Effector CD8-positive, alpha-beta T cell (primary cell): ENCODE measurements around the gene ICA1.
"Not testable (repeated sequence)": the region's sequence is repeated elsewhere in the genome, so short reads cannot be mapped to it uniquely, and the experiment has no call there.

Source experiments
- DNase-seq: peaks from one replicate; lab custom pipeline; 2025; lab: John Stamatoyannopoulos, UW

Gene ICA1

DNA sequence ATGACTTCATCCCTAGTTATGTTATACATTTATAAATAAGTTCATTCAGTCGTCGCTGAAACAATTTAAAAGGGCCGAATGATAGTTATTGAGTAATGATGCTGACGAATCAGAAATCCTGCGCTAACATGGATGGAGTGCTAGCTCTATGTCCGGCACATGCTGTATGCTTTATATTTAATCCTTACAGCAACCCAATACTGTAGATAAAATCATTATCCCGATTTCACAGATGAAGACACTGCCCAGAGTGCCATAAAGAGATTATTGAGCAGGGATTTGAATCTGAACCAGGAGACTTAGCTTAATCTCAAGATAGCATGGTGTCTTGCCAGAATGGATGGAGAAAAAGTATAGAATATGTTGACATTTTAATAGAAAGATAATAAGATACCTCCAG, 1.1 kb upstream of the ICA1 start:
- DNase-seq, result no peak

DNA sequence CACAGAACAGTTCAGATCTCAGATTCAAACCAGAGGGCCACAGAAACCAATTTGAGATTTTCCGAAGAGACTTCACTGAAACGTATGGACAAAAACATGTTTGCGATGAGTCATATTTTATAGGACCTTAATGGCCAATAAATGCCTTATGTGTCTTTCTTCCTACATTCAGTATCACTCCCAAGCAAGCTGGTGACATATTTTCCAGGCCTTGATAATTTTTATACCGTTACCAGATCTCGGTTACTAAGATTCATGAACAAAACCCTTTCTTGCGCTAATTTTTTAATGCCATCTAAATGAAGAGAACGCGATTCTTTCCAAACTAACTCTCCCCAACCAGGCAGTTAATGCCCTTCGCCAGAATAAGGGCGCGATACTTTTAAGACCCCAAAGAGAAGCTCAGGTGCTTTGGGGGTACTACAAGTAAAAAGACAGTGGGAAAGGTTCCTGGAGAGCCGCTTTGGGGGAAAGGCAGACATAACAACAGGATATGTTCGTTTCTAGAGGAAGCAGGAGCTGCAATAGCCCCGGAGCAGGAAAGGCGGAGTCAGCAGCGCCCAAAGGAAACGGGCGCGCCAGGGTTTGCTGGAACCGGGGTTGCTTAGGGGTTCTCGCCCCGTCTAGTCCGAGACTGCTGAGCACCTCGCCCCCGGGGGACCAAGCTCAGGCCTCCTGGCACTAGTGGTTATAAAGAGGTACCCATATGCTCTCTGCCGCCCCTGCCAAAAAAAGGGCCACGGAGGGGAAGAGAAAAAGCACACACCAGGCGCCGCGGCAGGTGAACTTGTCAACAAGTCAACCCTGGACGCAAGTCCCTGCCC, 884 bp downstream of the ICA1 start:
- no peak for DNase-seq

DNA sequence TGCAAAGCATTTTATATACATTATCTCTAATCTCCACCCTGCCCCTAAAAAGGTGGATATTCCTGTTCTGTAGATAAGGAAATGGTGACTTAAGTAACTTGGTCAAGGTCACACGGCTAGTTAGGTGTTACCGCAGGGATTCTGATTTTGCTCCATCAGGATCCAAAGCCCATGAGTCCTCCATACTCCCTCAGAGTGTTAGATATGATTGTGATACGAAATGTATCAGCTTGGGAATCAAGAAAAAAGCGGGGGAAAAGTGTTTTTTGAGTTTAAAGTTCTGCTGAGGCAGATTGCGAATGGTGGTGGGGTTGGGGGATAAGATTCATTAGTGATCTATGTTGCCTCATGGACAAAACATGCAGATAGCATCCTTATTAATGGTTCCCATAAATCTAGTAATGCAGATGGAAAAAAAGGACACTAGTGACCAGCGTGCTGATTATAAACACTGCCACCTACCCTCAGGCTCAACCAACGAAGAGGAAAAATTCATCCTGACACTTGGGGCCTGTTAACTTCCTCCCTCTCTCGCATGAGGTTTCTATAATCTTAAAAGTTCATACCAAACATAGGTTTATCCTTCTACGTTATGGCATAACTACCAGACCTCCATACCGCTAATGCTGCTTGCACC, 2.3 kb downstream of the ICA1 start:
- DNase-seq, result no peak

DNA sequence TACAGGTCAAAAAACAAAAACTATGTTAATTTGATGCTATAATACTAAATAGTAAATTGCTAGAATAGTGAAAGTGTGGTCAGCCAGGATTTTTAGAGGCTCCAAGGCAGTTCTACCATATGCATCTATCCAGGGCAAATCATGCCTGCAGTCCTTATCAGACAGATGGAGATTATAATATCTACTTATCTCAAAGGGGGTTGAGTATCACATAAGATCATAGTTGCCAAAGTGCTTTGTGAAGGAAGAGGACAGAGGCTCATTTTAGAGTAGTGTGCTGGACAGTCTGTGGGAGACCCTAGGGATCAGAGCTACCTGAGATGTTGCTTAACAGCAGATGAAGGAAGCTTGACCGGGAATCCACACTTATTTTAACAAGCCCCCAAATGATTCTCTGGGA, 3.2 kb downstream of the ICA1 start:
- DNase-seq, result no peak

DNA sequence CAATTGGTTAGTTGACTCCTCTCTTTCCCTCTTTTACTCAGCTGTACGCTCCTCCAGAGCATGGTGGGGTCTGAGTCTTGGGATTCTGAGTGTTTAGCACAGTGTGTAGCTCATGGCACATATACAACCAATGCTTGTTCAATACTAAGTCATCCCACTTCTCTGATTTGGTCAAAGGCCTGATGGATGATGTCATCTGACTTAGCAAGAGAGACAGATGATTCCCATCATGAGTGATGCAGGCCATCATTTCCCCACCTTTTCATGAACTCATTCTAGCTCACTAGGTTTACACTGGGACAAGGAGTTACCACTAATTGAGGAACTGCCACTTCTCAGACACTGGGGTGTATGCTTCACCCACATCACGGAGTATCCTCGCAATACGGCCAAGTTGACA, 3.8 kb downstream of the ICA1 start:
- no peak for DNase-seq

DNA sequence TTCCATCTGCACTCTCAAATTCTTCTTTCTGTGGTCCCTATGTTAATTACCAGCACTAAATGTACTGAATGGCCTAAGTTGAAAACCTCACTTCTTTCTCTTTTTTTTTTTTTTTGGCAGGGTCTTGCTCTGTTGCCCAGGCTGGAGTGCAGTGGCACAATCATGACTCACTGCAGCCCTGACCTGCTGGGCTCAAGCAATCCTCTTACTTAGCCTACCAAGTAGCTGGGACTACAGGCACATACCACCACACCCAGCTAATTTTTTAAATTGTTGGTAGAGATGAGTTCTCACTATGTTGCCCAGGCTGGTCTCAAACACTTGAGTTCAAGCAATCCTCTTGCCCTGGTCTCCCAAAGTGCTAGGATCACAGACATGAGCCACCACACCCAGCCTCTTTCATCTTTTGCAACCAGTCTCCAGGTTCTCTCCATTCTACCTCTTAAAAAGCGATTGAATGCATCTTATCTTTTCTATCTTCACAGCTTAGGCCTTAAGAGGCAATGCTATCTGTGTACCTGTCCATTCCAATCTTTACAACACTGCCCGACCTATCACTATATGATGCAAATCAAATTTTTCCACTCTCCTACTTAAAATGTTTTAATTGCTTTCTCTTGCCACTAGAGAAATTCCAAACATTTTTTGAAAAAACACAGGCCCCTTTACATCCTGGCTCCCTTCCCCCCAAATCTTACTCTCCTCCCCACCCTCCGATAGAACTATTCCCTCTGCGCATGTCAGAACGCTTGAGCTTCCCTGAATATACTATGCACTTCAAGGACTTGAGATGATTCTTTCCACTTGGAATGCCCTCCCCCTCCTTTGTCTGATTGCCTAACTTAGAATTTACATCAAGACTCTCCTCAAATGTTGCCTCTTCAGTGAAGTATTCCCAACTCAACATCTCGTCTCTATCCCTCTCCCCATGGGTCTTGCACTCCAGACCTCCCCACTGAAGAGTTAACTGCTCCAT, 6.0 kb downstream of the ICA1 start:
- DNase-seq, result no peak

DNA sequence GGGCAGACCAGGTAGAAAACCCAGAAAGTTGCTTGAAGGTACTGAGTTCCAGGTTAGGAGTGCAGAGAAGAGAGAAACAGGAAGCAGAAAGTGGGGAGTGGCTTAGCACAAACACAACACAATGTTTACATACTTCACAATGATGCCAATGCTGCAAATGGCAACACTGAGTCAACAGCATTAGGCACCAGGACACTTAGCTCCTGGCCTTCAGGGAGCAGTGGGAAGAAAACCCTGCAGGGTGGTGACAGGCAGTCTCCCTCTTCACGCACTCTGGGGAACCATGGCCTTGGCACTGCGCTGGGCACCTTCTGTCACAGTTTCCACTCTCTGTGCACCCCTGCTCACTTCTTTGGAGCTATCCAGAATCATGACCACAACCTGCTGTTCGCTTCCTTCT, 7.3 kb downstream of the ICA1 start:
- no peak for DNase-seq

DNA sequence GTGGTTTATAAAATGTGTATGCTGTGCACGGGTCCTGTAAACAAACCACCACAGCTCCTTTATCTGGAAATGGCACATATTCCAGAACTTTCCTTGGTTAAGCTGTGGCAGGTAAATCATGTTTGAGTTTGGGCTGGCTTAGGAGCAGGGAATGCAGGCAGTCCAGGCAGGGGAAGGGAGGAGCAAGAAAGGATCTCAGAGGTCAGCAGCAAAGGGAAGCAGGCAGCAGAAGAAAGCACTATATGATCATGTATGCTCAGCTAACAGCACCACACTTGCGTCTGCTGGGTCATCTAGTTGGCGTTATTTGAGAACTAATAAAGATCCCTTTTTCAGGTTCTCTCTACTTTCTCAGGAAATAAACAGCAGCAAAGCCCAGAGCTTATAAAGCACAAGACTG, 7.8 kb downstream of the ICA1 start:
- DNase-seq, result no peak

DNA sequence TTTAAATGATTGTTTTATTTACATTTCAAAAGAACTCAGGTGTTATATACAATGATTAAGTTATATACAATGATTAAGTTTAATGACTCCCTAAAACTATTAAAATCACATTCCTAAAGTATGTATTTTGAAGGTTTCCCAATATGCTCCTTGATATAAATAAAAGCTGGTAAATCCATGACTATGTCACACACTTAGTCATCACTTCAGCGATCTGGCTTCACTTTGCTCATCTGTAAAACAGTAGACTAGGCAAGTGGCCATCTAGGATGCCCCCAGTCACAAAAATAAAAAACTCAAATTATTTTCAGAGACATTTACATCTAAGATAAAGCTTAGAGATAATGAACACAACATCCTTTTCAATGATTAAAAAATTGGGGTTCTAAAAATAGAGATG, 10.8 kb downstream of the ICA1 start:
- no peak for DNase-seq

DNA sequence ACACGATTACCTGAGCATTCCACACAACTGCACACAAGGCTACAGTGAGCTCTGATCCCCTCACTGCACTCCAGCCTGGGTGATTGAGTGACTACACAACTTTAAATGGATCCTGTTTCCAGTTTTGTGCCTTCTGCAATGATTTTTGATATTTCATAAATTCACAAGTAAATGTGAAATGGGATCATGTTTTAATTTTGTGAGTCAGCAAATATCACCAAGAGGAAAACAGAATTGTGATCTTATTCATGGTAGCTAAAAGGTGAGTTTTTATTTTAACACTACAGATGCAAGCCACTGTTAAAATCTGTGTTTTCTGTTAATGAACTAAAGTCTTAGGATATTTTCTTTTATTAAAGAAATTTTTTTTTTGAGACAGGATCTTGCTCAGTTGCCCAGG, 11.4 kb downstream of the ICA1 start:
- no peak for DNase-seq

DNA sequence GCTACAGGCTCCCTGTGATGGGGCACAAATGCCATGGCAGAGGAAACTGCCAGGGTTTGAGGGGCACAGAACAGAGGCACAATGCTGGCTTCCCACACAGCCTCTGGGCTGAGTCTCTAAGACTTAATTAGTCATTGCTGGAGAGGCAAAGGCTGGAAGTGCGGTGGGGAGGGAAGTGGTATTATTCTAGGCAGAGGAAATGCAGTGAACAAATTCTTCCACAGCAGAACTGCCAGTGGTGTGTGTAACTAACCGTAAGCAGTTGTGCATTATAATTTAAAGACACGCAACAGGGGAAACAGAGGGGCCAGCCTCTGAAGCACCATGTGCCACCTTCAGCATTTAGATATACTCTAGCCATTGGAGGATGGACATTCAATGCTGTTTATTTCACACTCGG, 12.8 kb downstream of the ICA1 start:
- DNase-seq, result no peak

DNA sequence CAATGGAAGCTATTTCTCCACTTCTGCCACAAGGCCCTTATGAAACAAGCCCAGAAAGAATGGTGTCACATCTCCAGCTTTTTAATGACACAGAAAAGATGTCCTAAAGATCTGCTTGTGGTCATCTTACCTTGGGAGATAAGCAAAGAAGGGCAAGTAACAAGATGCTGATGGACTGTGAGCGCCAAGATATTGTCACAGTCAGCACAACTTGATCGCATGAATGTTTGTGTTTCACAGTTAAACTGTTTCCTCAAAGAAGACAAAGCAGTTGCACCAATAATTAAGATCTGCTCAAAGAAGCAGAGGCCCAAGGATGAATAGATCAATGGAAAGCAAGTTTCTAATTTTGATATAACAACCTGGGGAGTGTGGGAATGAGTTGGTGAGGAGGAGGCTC, 15.9 kb downstream of the ICA1 start:
- DNase-seq, result no peak

DNA sequence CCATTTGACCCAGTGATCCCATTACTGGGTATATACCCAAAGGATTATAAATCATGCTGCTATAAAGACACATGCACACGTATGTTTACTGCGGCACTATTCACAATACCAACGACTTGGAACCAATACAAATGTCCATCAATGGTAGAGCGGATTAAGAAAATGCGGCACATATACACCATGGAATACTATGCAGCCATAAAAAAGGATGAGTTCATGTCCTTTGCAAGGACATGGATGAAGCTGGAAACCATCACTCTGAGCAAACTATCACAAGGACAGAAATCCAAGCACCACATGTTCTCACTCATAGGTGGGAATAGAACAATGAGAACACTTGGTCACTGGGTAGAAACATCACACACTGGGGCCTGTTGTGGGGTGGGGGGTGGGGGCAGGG, 16.9 kb downstream of the ICA1 start:
- not testable (repeated sequence) for DNase-seq

DNA sequence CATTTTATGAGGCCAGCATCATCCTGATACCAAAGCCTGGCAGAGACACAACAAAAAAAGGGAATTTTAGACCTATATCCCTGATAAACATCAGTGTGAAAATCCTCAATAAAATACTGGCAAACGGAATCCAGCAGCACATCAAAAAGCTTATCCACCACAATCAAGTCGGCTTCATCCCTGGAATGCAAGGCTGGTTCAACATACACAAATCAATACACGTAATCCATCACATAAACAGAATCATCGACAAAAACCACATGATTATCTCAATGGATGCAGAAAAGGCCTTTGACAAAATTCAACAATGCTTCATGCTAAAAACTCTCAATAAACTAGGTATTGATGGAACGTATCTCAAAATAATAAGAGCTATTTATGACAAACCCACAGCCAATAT, 18.9 kb downstream of the ICA1 start:
- DNase-seq, result not testable (repeated sequence)

DNA sequence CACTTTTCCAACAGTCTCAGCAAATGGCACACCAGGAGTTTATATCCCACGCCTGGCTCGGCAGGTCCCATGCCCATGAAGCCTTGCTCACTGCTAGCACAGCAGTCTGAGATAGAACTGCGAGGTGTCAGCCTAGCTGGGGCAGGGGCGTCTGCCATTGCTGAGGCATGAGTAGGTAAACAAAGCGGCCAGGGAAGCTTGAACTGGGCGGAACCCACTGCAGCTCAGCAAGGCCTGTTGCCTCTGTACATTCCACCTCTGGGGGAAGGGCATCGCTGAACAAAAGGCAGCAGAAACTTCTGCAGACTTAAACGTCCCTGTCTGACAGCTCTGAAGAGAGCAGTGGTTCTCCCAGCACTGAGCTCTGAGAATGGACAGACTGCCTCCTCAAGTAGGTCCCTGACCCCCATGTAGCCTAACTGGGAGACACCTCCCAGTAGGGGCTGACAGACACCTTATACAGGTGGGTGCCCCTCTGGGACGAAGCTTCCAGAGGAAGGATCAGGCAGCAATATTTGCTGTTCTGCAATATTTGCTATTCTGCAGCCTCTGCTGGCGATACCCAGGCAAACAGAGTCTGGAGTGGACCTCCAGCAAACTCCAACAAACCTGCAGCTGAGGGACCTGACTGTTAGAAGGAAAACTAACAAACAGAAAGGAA, 22.1 kb downstream of the ICA1 start:
- DNase-seq, result not testable (repeated sequence)

DNA sequence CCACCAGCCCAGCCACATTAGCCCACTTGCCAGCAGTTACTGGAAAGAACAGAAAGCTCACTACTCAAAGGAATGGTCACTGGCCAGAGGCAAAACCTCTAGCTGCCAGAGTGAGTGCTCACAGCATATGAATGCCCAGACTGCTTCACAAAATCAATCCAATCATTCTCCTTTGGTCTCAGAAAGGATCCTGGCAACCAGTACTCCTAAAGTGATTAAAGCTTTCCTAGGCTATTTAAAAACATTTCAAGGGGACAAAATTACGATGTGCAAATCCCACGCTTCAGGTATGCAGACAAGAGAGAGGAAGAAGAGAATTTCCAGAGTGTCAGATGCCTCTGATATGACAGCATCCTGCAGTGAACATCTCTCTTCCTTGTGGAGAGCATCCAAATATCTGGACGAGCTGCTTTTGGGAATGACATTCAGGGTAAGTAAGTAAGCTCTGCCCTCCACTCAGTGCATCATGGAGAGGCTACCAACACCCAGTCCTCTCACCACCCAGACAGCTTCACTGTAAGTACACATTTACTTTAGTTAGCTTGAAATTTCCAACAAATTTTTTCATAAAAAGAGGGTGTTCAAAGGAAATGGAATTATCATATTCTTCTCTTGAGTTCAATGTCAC, 25.1 kb downstream of the ICA1 start:
- no peak for DNase-seq

DNA sequence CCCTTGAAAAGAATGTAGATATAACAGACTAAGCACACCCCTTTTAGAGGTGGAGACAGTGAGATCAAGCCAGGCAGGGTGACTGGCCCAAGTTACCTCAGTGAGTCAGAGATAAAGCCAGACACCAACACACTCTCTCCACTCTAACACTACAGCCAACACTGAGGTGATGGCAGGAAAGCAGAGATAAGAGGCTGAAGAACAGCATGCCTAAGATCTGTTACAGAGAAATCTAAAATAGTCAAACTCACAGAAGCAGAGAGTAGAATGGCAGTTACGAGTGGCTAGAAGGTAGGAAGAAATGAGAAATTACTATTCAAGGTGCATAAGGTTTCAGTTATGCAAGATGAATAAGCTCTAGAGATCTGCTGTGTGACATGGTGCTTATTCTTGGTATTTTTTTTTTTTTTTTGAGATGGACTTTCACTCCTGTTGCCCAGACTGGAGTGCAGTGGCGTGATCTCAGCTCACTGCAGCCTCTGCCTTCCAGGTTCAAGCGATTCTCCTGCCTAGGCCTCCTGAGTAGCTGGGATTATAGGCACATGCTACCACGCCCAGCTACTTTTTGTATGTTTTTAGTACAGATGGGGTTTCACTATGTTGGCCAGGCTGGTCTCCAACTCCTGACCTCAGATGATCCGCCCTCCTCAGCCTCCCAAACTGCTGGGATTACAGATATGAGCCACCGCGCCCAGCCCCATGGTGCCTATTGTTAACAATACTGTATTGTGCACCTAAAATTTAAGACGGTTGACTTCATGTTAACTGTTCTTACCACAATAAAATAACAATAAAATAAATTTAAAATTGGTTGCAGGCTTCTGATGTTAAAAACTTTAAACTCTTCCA, 28.7 kb downstream of the ICA1 start:
- DNase-seq, result no peak

DNA sequence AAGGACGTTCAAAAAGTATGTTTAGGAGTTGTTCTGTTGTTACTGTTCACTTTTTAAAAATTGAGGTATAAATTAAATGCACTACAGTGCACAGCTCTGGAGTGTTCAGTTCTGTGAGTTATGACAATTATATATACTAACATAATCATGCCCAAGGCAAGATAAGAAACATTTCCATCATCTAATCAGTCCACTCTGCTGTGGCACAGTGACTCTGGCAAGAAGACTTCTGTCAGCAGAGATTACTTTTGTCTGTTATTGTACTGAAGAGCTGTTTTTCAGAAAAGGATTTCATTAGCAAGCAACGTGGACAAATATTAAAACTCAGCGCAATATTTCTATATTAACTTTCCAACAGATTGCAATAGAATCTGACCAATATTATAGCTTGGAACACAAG, 32.0 kb downstream of the ICA1 start:
- no peak for DNase-seq

DNA sequence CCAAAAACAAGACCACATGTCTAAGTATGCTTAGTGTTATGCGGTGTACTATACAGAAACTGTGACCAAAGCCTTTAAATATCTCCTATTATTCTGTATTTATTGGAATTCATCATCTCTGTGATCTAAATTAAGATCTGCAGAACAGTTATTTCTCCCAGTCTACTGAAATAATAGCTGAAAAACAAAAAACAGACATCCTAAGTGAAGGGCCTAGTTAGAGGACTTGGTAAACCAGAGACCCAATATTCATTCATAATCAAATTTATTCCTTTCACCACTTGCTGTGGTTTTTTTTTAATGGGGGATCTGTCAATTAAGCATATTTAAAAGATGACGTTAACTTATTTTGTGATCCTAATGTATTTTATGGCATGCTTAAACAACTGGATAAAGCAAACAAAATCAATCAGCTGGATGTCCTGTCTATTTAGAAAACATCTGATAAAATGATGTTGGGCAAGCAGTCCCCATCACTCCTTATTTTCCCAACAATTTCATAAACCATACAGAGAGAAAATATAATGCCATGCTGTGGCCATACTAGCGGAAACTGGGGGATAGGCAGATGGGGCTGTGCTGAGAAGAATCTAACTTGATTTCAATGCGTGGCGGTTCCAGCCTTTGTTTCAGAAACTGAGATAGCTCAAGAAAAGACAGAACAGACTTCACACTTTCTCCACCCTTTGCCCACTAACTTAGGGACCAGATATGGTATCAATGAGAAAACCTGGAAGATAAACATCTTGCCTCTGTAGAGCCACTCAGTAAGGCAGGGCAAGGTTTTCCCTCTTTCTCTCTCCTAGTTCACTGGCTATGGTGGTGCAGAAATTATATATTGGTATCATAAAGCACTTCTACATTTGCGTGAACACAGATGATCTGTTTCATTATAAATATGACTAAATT, 32.9 kb downstream of the ICA1 start:
- no peak for DNase-seq

DNA sequence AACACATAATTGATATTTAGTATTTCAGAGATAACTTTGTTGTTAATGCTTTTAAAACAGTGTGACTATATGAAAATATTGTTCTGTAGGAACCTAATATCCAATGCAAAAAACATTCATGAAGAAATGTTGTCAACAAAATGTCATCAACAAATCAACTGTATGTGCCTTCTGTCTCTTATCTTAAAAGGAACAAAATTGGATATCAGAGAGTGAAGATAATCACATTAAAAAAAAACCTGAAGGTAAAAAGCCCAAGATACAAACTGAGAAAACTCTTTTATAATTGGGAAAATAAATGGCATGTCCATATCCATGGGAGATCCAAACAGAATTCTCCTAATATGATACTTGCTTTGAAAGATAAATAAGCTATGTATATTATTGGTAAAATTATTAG, 33.9 kb downstream of the ICA1 start:
- DNase-seq, result no peak
